Activated CD8-positive, alpha-beta memory T cell treated with anti-CD3 and anti-CD28 coated beads, Interleukin-2, amount 10 ng/mL, durations not matched to agents 7 days and 5 days (primary cell): ENCODE measurements around the gene MCM3AP. TPM values are rescaled to one million over a fixed set of nuclear protein-coding genes. Genes with fewer than 3 reads are reported as not detected.
A peak's percentile ranks its signal among the peaks of the same experiment; 100 is the strongest.
"Not testable (repeated sequence)": the region's sequence is repeated elsewhere in the genome, so short reads cannot be mapped to it uniquely, and the experiment has no call there.

Experiments
- ATAC-seq: fragments of 150-1000 bp; cut with Tn5 transposase; one replicate; pipeline ENCODE4 v1.10.0; 2021; ENCODE audit warnings: moderate library complexity
- CTCF ChIA-PET: fragments of 350-600 bp; sonication (Branson Sonifier 250); formaldehyde crosslinking; loops from one replicate; lab custom pipeline; 2021; ENCODE audit warnings: antibody characterized with exemption; lab: Charles Lee
- DNase-seq: peaks from one replicate; pipeline ENCODE4 v3.0.0-alpha.2; 2020
- H3K27ac Mint-ChIP-seq: one replicate; pipeline ENCODE4 v1.8.0; 2021; ENCODE audit warnings: mild to moderate bottlenecking, mixed read lengths
- H3K27me3 Mint-ChIP-seq: one replicate; pipeline ENCODE4 v1.8.0; 2021; ENCODE audit warnings: mixed read lengths
- H3K36me3 Mint-ChIP-seq: one replicate; pipeline ENCODE4 v1.8.0; 2021; ENCODE audit warnings: mild to moderate bottlenecking, mixed read lengths
- H3K4me1 Mint-ChIP-seq: one replicate; pipeline ENCODE4 v1.8.0; 2021; ENCODE audit warnings: mixed read lengths
- H3K4me3 Mint-ChIP-seq: one replicate; pipeline ENCODE4 v1.8.0; 2021; ENCODE audit warnings: mild to moderate bottlenecking, moderate library complexity, mixed read lengths
- H3K9me3 Mint-ChIP-seq: one replicate; pipeline ENCODE4 v1.8.0; 2022; ENCODE audit warnings: low read depth, mixed read lengths
- total RNA-seq, 2 experiments: library from RNA; stranded (reverse); gene quantifications; one replicate each; pipeline ENCODE4 v1.2.3, GENCODE V29; 2021

MCM3AP gene
- total RNA-seq, 2 experiments from 2014 or later: 134 to 139 TPM

DNA sequence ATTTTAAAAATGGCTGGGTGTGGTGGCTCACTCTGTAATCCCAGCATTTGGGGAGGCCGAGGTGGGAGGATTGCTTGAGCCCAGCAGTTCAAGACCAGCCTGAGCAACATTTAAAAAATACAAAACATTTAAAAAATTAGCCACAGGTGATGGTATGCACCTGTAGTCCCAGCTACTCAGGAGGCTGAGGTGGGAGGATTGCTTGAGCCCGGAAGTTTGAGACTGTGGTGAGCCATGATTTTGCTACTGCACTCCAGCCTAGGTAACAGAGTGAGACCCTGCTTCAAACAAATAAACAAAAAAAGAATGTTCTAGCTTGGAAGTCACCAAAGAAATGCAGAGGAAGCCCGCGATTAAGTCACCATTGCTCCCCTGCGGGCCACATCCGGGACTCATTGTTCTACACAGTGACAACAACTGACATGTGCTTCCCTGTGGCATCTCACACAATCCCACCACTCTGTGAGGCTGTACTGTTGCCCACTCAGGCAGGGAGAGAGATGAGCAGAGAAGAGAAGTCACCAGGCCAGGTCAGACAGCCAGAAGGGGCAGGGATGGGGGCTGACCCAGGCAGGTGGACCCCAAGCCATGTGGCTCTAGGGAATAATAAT lies 82.7 kb downstream of the MCM3AP start:
- no peak for ATAC-seq
- no peak for DNase-seq
- Mint-ChIP-seq H3K27me3 (no peaks in the 10 kb centered on the region), H3K9me3 (no peaks in the 10 kb centered on the region), H3K4me3 (no peak overlapping the region), H3K36me3 (peaks cover 13% of the 10 kb centered on the region), H3K27ac (no peak overlapping the region), H3K4me1 (no peaks in the 10 kb centered on the region)
- CTCF ChIA-PET: interaction anchor here (1.3 kb wide), 1 partner anchor 59 kb away, joined by 3 read pairs; no protein-coding TSS in a partner anchor

DNA sequence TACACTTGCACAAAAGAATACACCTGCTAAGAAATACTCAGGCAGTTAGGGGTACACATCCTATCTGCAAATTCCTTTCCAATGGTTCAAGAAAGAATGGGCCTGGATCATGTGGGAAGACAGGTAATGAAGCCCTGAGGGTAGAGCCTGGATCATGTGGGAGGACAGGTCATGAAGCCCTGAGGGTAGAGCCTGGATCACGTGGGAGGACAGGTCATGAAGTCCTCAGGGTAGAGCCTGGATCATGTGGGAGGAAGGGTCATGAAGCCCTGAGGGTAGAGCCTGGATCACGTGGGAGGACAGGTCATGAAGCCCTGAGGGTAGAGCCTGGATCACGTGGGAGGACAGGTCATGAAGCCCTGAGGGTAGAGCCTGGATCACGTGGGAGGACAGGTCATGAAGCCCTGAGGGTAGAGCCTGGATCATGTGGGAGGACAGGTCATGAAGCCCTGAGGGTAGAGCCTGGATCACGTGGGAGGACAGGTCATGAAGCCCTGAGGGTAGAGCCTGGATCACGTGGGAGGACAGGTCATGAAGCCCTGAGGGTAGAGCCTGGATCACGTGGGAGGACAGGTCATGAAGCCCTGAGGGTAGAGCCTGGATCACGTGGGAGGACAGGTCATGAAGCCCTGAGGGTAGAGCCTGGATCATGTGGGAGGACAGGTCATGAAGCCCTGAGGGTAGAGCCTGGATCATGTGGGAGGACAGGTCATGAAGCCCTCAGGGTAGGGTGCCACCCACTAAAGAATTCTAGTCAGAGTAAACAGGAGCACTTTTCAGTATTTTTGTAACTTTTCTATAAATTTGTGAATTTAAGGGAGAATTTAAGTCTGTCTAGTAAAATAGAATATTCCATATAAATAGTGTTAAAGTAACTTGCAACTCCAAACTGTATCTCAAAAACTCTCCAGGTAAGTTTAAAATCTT lies 84.3 kb downstream of the MCM3AP start:
- H3K27ac Mint-ChIP-seq, CTCF ChIA-PET, H3K4me1 Mint-ChIP-seq, H3K4me3 Mint-ChIP-seq, H3K27me3 Mint-ChIP-seq, DNase-seq, H3K9me3 Mint-ChIP-seq, ATAC-seq: not testable (repeated sequence)
- peaks cover 15% of the 10 kb centered on the region for H3K36me3 Mint-ChIP-seq

DNA sequence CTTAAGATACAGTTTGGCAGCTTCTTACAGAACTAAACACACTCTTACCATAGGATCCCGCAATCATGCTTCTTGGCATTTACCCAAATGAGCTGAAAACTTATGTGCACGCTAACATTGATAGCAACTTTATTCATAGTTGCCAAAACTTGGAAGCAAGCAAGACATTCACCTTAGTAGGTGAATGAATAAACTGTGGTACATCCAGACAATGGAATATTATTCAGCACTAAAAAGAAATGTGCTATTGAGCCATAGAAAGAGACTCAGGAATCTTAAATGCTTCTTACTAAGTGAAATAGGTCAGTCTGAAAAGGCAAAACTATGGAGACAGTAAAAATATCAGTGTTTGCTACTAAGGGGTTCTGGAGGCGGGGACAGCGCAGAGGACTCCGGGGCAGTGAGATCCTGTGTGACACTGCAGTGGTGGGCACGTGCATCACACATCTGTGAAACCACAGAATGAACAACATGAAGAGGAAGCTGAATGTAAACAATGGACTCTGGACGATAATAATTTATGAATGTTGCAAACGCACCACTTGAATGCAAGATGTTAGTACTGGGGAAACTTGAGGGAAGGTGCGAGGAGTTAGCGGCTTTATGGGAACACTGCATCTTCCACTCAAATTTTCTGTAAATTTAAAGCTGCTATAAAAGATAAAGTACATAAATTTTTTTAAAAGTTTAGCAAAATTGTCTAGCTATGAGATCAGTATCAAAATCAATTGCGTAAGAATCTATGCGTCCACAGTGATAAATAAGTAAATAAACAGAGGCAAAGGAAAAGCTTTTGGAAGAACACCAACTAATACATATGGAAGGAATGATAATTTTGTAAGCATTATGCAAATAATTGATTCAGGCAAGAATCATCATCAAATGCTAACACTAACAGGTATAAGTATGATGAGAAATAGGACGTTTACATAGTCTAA lies 85.7 kb downstream of the MCM3AP start:
- Mint-ChIP-seq H3K4me3 (no peak overlapping the region), H3K9me3 (no peaks in the 10 kb centered on the region), H3K4me1 (no peaks in the 10 kb centered on the region), H3K36me3 (peaks cover 14% of the 10 kb centered on the region), H3K27me3 (no peaks in the 10 kb centered on the region), H3K27ac (no peak overlapping the region)
- ATAC-seq: no peak
- DNase-seq: no peak
- CTCF ChIA-PET: no interaction called here

DNA sequence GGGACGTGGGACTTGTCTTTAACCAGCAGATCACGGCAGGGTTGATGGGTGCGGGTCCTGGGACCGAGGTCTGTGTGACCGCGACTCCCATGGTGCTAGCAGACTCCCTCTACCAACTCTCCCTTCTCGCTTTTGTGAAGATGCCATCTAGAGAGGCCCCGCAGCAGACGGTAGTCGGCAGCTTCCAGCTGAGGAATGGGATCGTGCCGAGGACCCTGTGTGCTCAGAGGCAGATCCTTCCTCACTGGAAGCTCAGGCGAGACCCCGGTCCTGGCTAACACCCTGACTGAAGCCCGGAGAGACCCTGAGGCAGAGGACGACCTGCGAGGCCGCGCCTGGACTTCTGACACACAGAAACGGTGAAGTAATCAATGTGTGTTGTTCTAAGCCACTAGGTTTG lies 88.7 kb downstream of the MCM3AP start:
- Mint-ChIP-seq H3K36me3 (peaks cover 30% of the 10 kb centered on the region), H3K27me3 (no peaks in the 10 kb centered on the region), H3K27ac (no peak overlapping the region), H3K4me3 (no peak overlapping the region), H3K4me1 (no peaks in the 10 kb centered on the region), H3K9me3 (no peaks in the 10 kb centered on the region)
- CTCF ChIA-PET: no interaction called here
- ATAC-seq: no peak
- no peak for DNase-seq

DNA sequence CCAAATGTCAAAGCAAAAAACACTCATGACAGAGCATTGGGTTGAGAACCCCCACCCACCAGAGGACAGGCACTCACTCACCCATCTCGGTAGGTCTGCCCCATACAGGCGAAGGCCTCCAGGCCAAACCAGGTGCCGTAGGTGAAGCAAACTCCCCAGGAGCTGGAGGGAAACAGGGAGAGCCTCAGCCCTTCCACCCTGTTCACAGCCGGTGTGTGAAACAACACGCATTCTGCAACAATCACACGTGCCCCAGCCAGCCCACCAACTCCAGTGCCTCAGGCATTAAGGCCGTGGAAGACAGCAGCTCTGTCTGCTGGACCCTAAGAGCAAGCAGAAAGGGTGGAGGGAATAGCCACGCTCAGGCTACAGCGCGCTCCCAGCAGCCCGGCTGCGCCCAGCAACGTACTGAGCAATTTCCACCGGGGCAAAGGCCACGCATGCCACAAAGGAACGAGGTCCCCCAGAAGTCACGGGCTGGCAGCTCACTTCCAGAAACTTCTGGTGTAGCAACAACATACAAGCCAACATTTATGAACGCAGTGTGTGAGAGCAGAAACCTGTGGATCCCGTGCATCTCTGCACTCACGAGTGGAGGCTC lies 89.7 kb downstream of the MCM3AP start:
- no peak for ATAC-seq
- peaks cover 30% of the 10 kb centered on the region for H3K36me3 Mint-ChIP-seq
- CTCF ChIA-PET: no interaction called here
- no peaks in the 10 kb centered on the region for H3K27me3 Mint-ChIP-seq
- H3K4me3 Mint-ChIP-seq: no peak overlapping the region
- no peak overlapping the region for H3K27ac Mint-ChIP-seq
- no peak for DNase-seq
- H3K4me1 Mint-ChIP-seq: no peaks in the 10 kb centered on the region
- no peaks in the 10 kb centered on the region for H3K9me3 Mint-ChIP-seq

DNA sequence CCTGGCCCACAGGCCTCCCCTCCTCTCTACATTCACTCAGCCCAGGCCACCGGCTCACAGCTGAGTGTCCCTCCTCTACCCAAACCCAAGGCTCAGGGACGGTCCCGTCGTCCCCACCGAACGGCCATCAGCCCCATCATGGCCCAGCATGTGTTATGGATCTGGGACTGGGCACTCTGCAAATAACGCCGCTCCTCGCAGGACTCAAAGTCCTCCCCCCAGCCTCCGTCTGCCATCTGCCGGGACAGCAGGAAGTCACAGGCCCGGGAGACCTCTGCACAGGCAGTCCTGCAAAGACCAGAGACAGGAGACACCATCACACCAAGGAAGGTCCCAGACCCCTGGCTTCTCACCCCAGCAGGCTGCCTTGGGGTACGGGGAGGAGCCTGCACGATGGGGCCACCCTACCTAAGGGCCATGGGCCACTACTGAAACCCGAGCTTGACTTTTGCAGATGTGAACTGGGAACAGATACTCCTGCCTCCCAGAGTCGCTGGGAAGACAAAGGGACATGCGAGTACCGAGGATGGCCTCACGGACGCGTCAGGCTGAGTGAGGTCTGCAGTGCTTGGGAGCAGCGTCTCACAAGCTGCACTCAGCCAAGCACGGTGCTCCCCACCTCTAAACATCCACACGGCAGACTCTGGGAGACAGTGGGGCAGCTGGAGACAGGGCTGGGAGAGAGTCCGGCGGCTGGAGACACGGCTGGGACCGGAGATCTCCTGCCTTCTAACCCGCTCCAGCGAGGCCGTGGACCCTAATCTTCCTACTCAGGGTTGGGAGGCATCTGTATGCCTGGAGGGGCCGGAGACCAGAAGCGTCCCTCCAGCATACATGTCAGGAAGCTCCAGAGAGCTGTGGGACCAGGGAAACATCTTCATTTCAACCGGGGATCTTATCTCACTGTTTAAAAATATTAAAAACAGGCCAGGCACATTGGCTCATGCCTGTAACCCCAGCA lies 90.8 kb downstream of the MCM3AP start:
- Mint-ChIP-seq H3K9me3 (no peaks in the 10 kb centered on the region), H3K27ac (no peak overlapping the region), H3K27me3 (no peaks in the 10 kb centered on the region), H3K4me1 (no peaks in the 10 kb centered on the region), H3K4me3 (no peak overlapping the region), H3K36me3 (peaks cover 28% of the 10 kb centered on the region)
- DNase-seq (peak; percentile 31), ATAC-seq (no peak)
- CTCF ChIA-PET: no interaction called here

DNA sequence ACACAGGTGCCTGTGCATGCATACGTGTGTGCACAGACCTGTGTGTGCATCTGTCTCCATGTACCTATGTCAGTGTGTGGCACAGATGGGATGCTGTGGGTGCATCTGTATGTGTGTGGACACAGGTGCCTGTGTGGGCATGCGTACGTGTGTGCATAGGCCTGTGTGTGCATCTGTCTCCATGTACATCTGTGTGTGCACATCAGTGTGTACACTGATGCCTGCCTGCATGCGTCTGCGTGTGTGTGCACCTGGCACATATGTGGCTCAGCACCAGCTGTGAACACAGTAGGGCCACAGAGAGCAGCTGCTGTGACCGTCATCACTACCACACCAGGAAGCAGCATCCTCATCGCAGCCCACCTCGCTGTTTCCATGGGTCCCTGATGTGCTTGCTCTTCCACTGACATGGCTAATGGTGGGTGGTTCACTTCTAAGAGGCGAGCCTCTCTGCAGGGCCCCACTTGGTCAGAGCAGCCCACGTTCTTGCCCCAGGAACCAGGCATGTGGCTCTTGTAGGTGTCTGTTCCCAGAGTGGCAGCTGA lies 91.5 kb downstream of the MCM3AP start:
- H3K4me3 Mint-ChIP-seq: no peak overlapping the region
- peaks cover 24% of the 10 kb centered on the region for H3K36me3 Mint-ChIP-seq
- DNase-seq (no peak), ATAC-seq (no peak)
- H3K4me1 Mint-ChIP-seq: no peaks in the 10 kb centered on the region
- no peak overlapping the region for H3K27ac Mint-ChIP-seq
- CTCF ChIA-PET: no interaction called here
- H3K27me3 Mint-ChIP-seq: no peaks in the 10 kb centered on the region
- no peaks in the 10 kb centered on the region for H3K9me3 Mint-ChIP-seq

DNA sequence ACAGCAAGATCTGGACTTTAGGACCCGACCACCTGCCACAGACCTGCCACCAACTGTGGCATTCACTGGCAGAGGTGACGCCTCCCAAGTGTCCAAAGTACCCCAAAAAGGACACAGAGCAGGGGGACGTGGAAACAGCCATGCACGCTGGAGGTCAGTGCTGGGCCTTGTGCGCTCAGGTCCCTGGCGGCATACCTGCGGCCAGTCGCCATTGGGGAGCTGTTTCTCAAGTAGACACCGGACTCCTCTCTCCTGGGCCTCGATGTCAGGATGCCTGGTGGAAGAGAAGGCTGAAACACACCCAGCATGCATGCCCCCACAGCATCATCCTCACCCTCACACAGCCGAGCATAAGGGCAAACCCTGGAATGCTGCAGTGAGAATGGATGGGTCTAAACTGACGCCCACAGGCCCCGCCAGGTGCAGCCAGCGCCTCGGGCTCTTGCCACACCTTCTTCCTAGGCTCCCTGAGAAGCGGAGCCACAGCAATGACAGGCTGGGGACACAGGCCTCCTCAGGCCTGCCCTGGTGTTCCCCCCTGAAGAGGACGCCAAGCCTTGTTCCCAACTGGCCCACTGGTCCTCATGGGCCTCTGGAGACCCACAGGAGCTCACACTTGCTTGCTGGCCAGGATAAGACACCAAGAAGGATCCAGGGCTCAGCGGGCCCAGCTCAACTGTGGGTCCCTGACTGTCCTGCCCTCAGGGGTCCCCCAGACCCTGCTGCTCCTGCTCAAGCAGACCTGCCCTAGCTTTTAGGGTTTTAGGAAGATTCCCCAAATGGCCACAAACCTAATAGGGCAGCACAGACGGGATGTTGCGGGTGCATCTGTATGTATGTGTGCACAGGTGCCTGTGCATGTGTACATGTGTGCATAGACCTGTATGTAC lies 93.5 kb downstream of the MCM3AP start:
- ATAC-seq: no peak
- Mint-ChIP-seq H3K9me3 (no peaks in the 10 kb centered on the region), H3K36me3 (peaks cover 18% of the 10 kb centered on the region), H3K4me1 (peaks cover 3% of the 10 kb centered on the region), H3K27ac (no peak overlapping the region), H3K27me3 (no peaks in the 10 kb centered on the region), H3K4me3 (no peak overlapping the region)
- CTCF ChIA-PET: no interaction called here
- peak; percentile 35 for DNase-seq

DNA sequence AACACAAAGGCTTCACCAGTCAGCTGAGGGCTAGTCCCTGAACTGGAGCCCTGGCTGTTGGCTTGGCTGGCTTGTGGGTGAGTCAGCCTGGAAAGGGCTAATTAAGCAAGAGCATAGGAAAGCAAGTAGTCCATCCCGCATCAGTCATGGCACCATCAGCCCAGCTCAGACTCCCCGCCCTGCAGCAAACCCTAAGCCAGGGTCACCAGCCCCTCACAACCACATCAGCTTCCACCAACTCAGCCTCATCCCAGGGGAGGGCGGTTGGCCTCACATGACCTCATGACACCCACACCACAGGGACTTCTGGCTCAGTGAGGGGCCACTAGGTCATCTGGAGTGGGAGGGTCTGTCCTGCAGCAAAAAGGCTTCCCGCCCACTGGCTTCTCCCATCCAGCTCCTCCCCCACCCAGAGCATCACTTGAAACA lies 94.1 kb downstream of the MCM3AP start:
- Mint-ChIP-seq H3K4me3 (no peak overlapping the region), H3K4me1 (peaks cover 3% of the 10 kb centered on the region), H3K9me3 (no peaks in the 10 kb centered on the region), H3K36me3 (peaks cover 18% of the 10 kb centered on the region), H3K27me3 (no peaks in the 10 kb centered on the region), H3K27ac (no peak overlapping the region)
- ATAC-seq (no peak), DNase-seq (peak; percentile 31)
- CTCF ChIA-PET: no interaction called here

DNA sequence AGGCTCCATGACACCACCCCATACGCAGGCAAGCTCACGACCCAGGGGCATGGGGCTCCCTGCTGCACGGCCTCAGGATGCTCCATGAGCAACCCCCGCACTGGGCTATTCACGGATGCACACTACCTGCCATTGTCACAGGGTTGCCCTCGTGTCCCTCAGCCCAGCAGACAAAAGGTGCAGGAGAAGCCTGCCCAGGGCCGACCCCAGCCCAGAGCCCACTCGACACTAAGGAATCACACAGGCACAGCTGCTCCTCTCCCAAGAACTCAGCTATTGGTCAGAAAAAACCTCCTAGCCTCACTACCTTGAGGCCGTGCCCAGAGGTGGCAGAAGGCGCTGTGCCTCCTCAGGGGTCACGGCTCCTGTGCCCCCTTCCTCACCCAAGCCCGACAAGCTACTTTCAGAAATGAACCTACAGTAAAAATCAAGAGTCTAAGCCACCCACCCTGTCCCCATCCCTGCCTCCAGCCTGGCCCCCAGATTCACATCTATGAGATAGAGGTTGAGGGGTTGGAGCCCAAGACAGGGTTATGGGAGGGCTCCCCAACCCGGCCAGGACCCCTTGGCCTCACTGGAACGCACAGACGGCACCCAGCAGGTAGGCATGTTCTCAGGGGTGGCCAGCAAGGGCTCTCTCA lies 94.8 kb downstream of the MCM3AP start:
- ATAC-seq: no peak
- Mint-ChIP-seq H3K27ac (no peak overlapping the region), H3K4me1 (peaks cover 8% of the 10 kb centered on the region), H3K36me3 (peaks cover 18% of the 10 kb centered on the region), H3K4me3 (no peak overlapping the region), H3K9me3 (no peaks in the 10 kb centered on the region), H3K27me3 (no peaks in the 10 kb centered on the region)
- DNase-seq: peak; percentile 29
- CTCF ChIA-PET: no interaction called here

DNA sequence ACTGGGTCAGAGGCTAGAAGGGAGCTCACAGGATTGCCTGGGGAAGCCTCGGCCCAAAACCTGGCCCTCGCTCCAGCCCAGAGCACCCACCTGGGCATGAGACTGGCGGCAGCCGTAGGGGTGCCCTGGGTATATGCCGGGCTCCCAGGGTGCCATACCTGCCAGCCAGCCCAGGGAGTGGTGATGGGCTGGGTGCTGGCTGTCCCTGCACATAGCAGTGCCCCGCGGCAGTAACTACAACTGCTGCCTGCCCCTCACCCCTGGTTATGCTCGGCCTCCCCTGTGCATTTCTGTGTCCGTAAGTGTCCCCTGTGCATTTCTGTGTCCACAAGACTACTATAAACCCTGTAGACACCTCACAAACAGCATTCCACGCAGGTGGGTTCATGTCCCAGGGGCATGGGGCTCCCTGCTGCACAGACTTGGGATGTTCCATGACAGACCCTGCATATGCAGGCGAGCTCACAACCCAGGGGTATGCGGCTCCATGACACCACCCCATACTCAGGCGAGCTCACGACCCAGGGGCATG lies 95.4 kb downstream of the MCM3AP start:
- Mint-ChIP-seq H3K36me3 (peaks cover 16% of the 10 kb centered on the region), H3K4me3 (no peak overlapping the region), H3K27me3 (no peaks in the 10 kb centered on the region), H3K27ac (no peak overlapping the region), H3K9me3 (no peaks in the 10 kb centered on the region), H3K4me1 (peaks cover 12% of the 10 kb centered on the region)
- DNase-seq: peak; percentile 26
- ATAC-seq: no peak
- CTCF ChIA-PET: interaction anchor here (1.0 kb wide), 1 partner anchor 46 kb away, joined by 3 read pairs; no protein-coding TSS in a partner anchor
